Measurements from ENCODE around the gene PLPPR1. TPM values are rescaled to one million over a fixed set of nuclear protein-coding genes. Genes with fewer than 3 reads are reported as not detected.

PLPPR1 gene
- polyA plus RNA-seq, 1 donor from 2014 or later, result 157 TPM

DNA sequence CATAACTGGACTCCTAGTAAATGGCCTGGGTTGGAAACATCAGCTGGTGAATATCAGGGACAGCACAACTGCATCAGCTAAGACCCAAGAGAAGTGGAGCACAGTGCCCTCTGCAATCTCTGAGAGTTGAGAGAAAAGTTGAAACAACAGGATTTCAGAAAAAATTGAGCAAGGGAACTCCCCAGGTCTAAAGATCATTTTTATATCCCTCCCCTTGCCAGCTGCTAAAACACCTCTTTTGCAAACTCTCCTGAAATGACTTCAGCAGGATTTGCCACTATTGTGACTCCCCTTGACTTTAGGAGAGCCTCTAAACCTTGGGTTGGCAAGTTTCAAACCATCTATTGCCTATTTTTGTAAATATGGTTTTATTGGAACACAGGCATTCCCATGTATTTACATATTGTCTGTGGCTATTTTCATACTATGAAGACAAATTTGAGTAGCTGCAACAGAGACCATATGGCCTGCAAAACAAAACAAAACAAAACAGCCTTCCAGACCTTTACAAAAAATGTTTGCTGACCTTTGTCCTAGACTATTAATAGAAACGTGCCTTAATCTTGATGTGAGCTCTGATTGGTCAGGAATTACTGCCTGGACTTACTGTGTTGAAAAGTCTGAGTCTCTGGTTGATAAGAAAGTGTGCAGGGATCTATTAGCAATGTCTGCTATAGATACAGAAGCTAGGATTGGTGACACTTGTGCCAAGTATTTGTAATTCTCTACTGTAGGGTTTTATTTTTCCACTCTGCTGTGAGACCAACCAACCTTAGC, 37.7 kb upstream of the PLPPR1 start:
- no peaks in the 10 kb centered on the region for H3K79me2 ChIP-seq (replicated peaks; ENCODE audit: insufficient read depth, low read length)
- H3K27me3 ChIP-seq (ENCODE audit: insufficient read depth, low read depth, low read length), result no peaks in the 10 kb centered on the region
- H3K4me2 ChIP-seq (ENCODE audit: low read length), result no peak overlapping the region
- no peaks in the 10 kb centered on the region for H3K9me3 ChIP-seq (ENCODE audit: low read length)
- TF ChIP-seq TAF1 (IDR thresholded peaks at IDR 0.05; ENCODE audit: low read depth) (no peak), MXI1 (conservative IDR thresholded peaks at IDR 0.05; ENCODE audit: poor library complexity, severe bottlenecking) (no peak), EP300 (conservative IDR thresholded peaks at IDR 0.05; ENCODE audit: poor library complexity, severe bottlenecking) (no peak), POLR2AphosphoS5 (IDR thresholded peaks at IDR 0.05) (no peak), RAD21 (conservative IDR thresholded peaks at IDR 0.05) (no peak), SMC3 (conservative IDR thresholded peaks at IDR 0.05; ENCODE audit: poor library complexity) (no peak), EZH2 (IDR thresholded peaks at IDR 0.05; ENCODE audit: borderline replicate concordance, insufficient read depth, low read length, poor library complexity, severe bottlenecking) (no peak)
- TF ChIP-seq, protein P1, sequence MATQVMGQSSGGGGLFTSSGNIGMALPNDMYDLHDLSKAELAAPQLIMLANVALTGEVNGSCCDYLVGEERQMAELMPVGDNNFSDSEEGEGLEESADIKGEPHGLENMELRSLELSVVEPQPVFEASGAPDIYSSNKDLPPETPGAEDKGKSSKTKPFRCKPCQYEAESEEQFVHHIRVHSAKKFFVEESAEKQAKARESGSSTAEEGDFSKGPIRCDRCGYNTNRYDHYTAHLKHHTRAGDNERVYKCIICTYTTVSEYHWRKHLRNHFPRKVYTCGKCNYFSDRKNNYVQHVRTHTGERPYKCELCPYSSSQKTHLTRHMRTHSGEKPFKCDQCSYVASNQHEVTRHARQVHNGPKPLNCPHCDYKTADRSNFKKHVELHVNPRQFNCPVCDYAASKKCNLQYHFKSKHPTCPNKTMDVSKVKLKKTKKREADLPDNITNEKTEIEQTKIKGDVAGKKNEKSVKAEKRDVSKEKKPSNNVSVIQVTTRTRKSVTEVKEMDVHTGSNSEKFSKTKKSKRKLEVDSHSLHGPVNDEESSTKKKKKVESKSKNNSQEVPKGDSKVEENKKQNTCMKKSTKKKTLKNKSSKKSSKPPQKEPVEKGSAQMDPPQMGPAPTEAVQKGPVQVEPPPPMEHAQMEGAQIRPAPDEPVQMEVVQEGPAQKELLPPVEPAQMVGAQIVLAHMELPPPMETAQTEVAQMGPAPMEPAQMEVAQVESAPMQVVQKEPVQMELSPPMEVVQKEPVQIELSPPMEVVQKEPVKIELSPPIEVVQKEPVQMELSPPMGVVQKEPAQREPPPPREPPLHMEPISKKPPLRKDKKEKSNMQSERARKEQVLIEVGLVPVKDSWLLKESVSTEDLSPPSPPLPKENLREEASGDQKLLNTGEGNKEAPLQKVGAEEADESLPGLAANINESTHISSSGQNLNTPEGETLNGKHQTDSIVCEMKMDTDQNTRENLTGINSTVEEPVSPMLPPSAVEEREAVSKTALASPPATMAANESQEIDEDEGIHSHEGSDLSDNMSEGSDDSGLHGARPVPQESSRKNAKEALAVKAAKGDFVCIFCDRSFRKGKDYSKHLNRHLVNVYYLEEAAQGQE (IDR thresholded peaks at IDR 0.05; ENCODE audit: borderline replicate concordance), result no peak
- TF ChIP-seq, protein P2, sequence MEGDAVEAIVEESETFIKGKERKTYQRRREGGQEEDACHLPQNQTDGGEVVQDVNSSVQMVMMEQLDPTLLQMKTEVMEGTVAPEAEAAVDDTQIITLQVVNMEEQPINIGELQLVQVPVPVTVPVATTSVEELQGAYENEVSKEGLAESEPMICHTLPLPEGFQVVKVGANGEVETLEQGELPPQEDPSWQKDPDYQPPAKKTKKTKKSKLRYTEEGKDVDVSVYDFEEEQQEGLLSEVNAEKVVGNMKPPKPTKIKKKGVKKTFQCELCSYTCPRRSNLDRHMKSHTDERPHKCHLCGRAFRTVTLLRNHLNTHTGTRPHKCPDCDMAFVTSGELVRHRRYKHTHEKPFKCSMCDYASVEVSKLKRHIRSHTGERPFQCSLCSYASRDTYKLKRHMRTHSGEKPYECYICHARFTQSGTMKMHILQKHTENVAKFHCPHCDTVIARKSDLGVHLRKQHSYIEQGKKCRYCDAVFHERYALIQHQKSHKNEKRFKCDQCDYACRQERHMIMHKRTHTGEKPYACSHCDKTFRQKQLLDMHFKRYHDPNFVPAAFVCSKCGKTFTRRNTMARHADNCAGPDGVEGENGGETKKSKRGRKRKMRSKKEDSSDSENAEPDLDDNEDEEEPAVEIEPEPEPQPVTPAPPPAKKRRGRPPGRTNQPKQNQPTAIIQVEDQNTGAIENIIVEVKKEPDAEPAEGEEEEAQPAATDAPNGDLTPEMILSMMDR (IDR thresholded peaks at IDR 0.05; ENCODE audit: poor library complexity, severe bottlenecking), result no peak
- no peak overlapping the region for H2AFZ ChIP-seq (ENCODE audit: low read depth, low read length)
- no peaks in the 10 kb centered on the region for H3K36me3 ChIP-seq (ENCODE audit: insufficient read depth, low read length)
- H3K9ac ChIP-seq (ENCODE audit: low read length), result no peak overlapping the region
- H3K27ac ChIP-seq (ENCODE audit: low read length), result no peak overlapping the region
- H3K9me2 ChIP-seq (ENCODE audit: insufficient read depth, low read length), result no peaks in the 10 kb centered on the region
- H3K4me3 ChIP-seq (ENCODE audit: low read length), result no peak overlapping the region
- no peaks in the 10 kb centered on the region for H3F3A ChIP-seq (ENCODE audit: insufficient read depth, low read length, poor library complexity, severe bottlenecking)
- H4K20me1 ChIP-seq (ENCODE audit: insufficient read depth), result no peaks in the 10 kb centered on the region

DNA sequence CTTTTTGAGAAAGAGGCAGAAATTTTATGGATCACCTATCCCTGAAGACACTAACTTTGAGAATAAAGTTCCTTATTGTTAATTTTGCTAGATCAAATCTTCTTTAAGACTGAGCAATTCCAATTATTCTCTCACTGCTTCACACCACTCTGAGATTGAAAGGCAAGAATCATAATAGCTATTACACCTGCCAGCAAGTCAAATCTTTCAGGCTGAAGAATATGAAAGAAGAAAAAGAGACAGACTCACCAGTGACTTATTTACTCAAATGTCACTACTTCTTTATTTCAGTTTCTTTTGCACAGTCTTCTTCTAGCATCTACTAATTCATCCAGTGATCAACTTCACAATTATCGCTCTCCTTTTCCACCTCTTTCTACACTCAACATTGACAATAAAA, 35.9 kb upstream of the PLPPR1 start:
- Histone ChIP-seq H3K27ac (ENCODE audit: low read length) (no peak overlapping the region), H3K27me3 (ENCODE audit: insufficient read depth, low read depth, low read length) (no peaks in the 10 kb centered on the region), H3K4me3 (ENCODE audit: low read length) (no peak overlapping the region), H3K79me2 (replicated peaks; ENCODE audit: insufficient read depth, low read length) (no peaks in the 10 kb centered on the region), H4K20me1 (ENCODE audit: insufficient read depth) (no peaks in the 10 kb centered on the region), H3K4me2 (ENCODE audit: low read length) (no peak overlapping the region), H3K9ac (ENCODE audit: low read length) (no peak overlapping the region), H3K36me3 (ENCODE audit: insufficient read depth, low read length) (no peaks in the 10 kb centered on the region), H3K9me3 (ENCODE audit: low read length) (no peaks in the 10 kb centered on the region), H3K9me2 (ENCODE audit: insufficient read depth, low read length) (no peaks in the 10 kb centered on the region), H3F3A (ENCODE audit: insufficient read depth, low read length, poor library complexity, severe bottlenecking) (no peaks in the 10 kb centered on the region), H2AFZ (ENCODE audit: low read depth, low read length) (no peak overlapping the region)
- TF ChIP-seq EZH2 (IDR thresholded peaks at IDR 0.05; ENCODE audit: borderline replicate concordance, insufficient read depth, low read length, poor library complexity, severe bottlenecking), result no peak
- peak; percentile 55 for TF ChIP-seq POLR2AphosphoS5 (IDR thresholded peaks at IDR 0.05)
- TF ChIP-seq EP300 (conservative IDR thresholded peaks at IDR 0.05; ENCODE audit: poor library complexity, severe bottlenecking), result peak; percentile 89

Data from neural cell (in vitro differentiated cells).